Erythroblast (primary cell): Measurements from ENCODE around the gene MICAL3.
A peak's percentile ranks its signal among the peaks of the same experiment; 100 is the strongest.

Experiments
- DNase-seq, 2 experiments: peaks; one replicate each; lab custom pipeline; 2025; lab: John Stamatoyannopoulos, UW
- GATA1 ChIP-seq: IDR thresholded peaks from 2 replicates; pipeline ENCODE4 v1.6.1; 2011; ENCODE audit warnings: low read depth, mild to moderate bottlenecking, control low read depth, low read length, moderate library complexity
- POLR2A ChIP-seq: IDR thresholded peaks from 2 replicates; pipeline ENCODE4 v1.6.1; 2011; ENCODE audit warnings: mild to moderate bottlenecking, low read length

Gene MICAL3

DNA sequence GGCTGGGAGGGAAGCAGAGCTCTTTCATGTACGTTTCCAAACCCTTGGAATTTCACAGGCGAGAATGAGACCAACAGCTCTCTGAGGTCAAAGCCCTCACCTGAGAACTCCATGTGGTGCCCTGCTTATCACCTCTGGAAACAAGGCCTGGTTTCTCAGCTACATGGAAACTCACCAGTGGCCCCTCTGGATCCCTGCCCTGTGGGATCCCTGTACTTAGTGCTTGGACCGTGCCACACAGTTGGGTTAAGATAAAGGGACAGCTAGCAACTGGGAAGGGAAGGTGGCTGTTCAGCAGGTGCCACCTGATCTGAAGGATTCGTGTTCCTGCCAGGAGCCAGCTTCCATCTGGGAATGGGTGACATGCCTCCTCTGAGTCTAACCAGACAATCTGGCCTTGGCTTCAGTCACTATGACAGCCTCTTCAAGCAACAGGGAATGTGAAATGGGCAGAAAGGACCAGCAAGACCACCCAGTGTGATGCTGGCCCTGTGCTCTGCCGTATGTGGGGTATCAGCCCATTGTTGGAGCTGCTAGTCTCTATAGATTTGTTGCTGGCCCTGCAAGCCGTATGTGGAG is 195.8 kb downstream of the MICAL3 start:
- no peak for DNase-seq
- no peak for TF ChIP-seq POLR2A
- no peak for TF ChIP-seq GATA1

DNA sequence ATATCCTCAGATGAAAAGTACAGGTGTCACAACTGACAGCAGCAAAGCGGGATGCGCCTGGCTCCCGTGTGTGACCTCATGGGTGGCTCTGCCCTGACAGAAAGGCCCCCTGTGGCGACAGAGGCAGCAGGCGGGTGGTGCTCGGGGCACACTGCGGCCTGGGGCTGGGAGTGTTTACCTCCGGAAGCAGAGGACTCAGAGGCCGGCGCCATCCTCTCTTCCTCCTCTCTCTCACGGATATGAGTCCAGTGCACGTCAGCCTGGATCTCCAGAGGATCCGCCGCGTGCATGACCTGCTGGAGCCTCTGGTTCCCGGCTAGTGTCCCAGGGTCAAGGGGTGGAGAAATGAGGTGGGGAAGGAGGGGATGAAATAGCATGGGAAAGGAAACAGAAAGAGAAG is 196.9 kb downstream of the MICAL3 start:
- TF ChIP-seq GATA1 = no peak
- TF ChIP-seq POLR2A = no peak
- no peak for DNase-seq

DNA sequence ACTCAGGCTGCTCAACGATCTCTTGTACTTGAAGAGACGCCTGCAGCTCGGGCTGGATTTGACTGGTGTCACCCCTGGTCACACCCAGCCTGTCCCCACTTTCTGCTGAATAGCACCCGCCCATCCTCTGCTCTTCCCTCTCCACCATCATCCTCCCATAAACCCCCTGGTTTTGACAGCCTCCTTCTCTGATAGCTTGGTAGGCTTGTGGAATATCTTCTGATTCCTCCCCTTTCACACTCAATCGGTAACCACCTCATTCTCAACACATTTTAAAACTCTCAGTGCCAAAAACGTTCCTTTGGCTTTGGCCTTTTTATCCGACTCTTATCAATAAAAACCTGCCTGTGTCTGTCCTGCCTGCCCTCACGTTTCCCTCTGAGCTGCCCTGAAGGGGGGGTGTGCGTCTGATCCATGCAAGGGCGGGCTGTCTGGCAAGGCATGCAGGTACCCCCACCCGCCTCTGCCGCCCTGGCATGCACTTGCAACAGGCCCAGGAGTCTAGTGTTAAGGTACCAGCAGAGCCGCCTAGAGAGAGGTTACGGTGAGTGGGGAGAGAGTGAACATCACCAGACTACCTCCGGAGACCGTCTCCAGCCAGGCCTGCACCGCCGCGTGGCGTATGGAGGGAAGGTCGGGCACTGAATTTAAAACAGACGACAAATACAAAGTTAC is 198.3 kb downstream of the MICAL3 start:
- peak; percentile 19 to 23 for DNase-seq
- TF ChIP-seq POLR2A (no peak), GATA1 (no peak)

DNA sequence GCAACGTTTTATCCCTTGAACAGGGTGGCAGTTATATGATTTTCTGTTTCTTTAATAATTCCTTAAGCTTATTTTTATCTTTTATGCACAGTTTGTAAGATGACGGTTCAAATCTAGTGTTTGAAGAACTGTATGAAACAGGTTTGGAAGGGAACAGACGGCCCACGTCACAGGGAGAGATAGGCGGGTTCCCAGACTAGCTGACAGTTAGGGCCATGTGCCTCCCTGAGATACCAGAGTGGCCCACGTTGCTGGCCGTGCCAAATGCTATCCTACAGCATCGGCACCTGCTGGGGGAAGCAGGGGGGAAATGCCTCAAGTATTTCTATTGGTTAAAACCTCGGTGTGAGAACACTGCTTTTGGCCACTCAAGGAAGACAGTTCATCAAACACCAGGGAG is 199.9 kb downstream of the MICAL3 start:
- DNase-seq = peak; percentile 85 to 92
- TF ChIP-seq GATA1 (no peak), POLR2A (no peak)

DNA sequence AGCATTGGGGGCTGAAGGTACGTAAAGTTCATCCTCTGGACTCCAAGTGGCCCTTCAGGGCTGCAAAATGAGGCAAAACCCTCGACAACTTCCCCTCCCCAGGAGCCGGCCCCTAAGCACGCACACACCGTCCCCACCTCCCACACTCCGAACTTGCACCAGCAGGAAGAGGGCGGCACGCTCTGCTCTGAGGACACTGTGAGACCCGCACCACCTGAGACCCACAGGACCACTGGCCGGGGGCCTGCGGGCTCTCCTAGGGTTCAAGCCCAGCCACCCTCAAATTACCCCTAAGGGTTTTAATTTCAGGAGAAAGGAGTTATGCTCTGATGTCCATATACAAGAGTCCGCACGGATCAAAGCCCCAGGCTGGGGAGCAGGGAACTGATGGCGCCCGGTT is 200.4 kb downstream of the MICAL3 start:
- no peak for TF ChIP-seq POLR2A
- no peak for TF ChIP-seq GATA1
- no peak for DNase-seq

DNA sequence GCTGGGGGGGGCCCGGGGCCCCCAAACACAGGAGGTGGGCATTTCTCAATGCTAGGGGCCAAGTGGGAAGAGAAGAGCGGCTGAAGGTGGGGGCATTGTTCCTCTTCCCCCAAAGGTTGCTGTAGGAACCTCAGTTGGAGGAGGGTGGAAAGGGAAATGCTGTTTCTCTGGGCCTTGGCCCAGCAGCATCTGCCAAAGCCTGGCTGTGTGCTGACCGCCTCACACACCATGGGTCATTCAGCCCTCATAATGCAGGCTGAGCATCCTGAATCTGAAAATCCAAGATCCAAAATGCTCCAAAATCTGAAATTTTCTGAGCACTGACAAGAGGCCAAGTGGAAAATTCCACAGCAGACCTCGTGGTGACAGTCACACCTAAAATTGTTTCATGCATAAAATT is 201.1 kb downstream of the MICAL3 start:
- no peak for DNase-seq
- no peak for TF ChIP-seq GATA1
- TF ChIP-seq POLR2A = no peak

DNA sequence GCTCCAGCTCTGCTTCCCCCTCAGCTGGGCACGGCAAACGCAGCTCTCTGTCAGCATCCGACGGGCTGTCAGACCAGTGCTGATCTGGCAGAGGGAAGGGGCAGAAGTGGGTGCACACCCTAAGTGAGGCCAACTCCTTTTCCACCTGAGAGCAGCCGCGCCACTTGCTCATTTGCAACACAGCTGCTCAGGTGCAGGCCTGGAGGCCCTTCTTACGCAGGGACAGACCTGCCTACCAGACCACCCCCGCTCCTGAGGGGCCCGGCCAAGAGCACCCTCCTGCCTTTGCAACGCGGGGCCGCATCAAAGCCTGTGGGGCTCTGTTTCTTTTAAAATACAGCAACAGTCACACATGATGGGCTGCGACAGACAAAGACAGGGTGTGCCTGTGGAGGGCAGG is 202.3 kb downstream of the MICAL3 start:
- TF ChIP-seq GATA1 = no peak

DNA sequence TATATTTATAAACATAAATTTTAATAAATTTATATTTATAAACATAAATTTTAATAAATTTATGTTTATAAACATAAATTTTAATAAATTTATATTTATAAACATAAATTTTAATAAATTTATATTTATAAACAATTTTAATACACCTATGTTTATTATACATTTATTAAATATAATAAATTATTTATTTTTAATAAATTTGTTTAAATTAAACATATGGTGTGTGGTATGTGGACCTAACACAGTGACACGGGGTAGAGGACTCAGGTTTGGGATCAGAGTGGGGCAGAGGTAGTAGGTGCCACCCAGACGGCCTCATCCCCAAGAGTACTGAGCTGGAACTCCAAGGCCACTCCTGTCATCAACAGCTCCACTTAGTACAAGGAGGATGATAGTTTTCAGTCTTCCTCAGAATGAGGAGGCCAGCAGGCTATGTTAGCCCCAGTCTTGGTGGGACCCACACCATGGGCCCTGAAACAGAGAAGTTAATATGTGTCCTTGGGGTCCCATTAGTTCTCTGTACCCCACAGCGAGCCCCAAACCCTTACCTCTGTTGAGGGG is 203.4 kb downstream of the MICAL3 start:
- TF ChIP-seq POLR2A (no peak), GATA1 (no peak)
- no peak for DNase-seq

More for the DNA sequence above, 202.3 kb downstream of the MICAL3 start:
- DNase-seq = no peak

DNA sequence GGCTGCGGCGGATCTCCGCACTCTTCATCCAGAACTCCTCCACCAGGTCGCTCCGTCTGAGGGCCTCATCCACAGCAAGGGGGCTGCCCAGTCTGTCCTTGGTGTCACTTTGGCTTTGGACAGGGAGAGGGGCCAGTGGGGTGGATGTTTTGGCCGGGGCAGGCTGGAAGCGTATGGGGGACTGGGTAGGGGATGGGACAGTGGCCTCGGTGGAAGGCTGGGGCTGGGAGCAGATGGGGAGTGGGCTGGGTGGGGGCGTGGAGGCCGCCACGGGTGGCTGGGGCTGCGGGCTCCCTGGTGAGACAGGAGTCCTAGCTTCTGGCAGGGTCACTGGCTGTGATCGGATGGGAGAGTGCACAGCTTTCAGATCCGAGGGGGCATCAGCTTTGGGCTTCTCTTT is 205.7 kb downstream of the MICAL3 start:
- no peak for DNase-seq
- no peak for TF ChIP-seq POLR2A
- TF ChIP-seq GATA1 = no peak

DNA sequence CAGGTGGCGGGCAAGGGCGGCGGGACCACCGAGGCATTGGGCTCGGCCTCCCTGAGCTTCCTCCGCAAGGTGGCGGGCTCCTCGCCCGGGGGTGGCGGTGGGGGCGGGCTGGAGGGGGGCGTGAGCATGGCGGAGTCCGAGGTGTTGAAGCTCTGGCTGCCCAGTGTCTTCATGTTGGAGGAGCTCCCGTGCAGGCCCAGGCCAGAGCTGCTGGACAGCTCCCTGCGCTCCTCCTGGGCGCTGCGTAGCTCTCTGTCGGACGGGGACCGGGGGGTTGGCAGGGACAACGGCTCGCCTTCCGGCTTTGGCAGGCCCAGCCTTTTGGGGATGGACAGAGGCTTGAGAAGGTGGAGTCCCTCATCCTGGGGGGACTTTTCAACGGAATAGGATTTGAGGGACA is 206.2 kb downstream of the MICAL3 start:
- no peak for DNase-seq
- TF ChIP-seq POLR2A = no peak
- TF ChIP-seq GATA1 = no peak

DNA sequence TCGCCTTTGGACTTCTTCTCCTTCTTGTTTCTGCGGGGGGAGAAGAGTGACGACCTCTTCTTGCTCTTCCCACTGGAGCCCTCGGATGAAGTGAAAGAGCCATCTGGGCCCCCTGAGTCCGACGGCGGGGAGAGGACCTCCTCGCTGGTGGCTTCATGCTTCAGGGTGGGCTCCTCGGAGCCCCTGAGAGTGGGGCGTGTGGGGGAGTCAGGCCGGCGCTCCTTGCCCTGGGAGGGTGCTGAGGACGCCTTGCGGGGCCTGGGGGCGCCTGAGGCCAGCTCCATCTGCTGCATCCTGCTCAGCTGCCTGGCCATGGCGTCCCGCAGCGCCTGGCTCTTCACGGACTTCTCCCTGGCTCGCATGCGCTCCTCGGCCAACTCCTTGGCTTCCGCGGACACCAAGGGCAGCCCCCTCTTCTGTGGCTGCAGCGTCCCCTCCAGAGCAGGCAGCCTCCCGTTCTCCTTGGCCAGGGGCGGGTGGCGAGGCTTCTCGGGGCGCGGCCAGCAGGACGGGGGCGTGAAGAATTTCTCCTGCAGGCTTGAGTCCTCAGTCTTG is 206.8 kb downstream of the MICAL3 start:
- no peak for TF ChIP-seq POLR2A
- no peak for TF ChIP-seq GATA1

DNA sequence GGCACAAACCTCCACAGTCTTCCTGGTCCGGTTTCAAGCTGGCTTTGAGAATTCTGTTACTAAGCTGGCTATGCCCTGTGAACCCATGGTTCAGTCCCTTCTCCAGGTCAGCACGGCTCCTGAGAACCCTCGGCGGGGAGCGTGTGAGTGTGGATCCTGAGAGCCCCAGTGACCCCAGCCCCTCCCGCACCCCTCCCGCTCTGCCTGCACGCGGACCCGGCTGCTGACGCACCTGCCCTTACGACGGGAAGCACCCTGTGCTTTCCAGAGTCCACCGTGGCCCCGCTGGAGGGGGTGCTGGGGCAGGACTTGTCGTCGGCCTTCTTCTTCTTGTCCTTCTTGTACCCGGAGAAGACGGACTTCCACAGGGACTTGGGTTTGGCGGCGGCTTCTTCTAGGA is 207.3 kb downstream of the MICAL3 start:
- TF ChIP-seq POLR2A (no peak), GATA1 (no peak)
- no peak for DNase-seq

More for the DNA sequence above, 206.8 kb downstream of the MICAL3 start:
- no peak for DNase-seq

DNA sequence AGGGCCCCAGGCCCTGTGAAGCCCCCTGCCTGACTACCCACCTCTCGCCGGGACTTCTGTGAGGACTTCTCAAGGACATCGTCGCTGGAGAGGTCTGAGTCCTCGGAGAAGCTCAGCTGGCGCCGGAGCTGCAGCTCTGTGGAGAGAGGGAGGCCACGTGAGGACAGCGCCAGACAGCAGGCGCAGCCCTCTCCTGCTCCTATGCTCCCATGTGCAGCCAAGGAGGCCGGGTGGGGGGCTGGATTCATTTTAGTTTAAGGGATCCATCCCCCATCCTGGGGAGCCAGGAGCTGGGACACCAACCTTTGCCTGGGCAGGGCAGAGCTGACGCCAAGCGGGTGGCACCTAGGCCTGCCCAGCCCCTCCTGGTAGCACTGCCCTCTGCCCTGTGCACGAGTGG is 207.7 kb downstream of the MICAL3 start:
- TF ChIP-seq GATA1 (no peak), POLR2A (no peak)
- DNase-seq = no peak

DNA sequence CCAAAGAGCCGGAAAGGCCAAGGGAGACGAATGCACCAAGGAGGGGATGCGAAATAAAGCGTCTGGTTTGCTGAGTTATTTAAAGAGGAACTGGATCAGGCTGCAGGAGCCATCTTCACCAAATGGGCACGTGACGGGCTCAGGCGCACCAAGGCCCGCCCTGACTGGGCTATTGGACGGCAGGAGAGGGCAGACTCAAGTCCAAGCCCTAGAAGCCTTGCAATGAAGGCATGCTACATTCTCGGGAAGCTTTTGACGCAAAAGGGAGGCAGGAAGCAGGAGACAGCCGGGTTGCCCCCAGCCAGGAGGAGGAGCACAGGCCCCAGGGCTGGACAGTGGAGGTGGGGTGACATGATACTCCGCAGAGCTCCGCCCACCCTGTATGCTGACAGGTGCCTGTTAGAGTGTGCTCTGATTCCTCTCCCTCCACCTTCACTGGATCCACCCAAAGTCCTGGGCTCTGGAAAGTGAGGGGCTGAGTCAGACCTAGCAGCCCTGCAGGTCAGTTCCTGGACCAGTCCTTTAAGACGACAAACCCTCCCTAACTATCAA is 208.6 kb downstream of the MICAL3 start:
- TF ChIP-seq POLR2A (no peak), GATA1 (no peak)
- no peak for DNase-seq

DNA sequence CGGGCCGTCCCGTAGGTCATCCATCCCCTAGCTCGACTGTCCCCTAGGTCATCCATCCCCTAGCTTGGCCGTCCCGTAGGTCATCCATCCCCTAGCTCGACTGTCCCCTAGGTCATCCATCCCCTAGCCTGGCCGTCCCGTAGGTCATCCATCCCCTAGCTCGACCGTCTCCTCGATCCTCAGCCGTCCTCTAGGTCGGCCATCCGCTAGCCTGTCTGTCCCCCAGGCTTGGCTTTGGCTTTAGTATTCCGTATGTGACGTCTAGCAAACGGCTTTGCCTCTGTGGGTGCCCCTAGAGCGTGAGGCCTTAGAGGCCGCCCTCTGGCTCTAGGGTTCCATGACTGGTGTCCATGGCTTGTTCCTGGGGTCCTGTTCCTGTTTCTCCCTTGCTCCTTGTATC is 209.5 kb downstream of the MICAL3 start:
- no peak for DNase-seq
- no peak for TF ChIP-seq GATA1
- no peak for TF ChIP-seq POLR2A
